ENCODE data around the gene IL19. TPM values are rescaled to one million over a fixed set of nuclear protein-coding genes. Genes with fewer than 3 reads are reported as not detected.

IL19 gene
- polyA plus RNA-seq, 1 of the 3 experiments (the other 2 are of a cell fraction): not detected

GRCh38 chr1:206839006-206839560 lies 68.5 kb downstream of the IL19 start:
- Histone ChIP-seq H2AFZ (ENCODE audit: low read depth) (no peak overlapping the region), H4K20me1 (ENCODE audit: insufficient read depth) (no peaks in the 10 kb centered on the region), H3K9ac (no peak overlapping the region), H3K4me3 (ENCODE audit: low read depth in 2 of 2, low read length in 1 of 2) (no peak overlapping the region), H3K9me2 (no peaks in the 10 kb centered on the region), H3K79me2 (ENCODE audit: insufficient read depth) (no peaks in the 10 kb centered on the region), H3K27me3 (ENCODE audit: insufficient read depth) (no peaks in the 10 kb centered on the region), H3K4me2 (no peak overlapping the region), H3K9me3 (no peaks in the 10 kb centered on the region), H3F3A (replicated peaks; ENCODE audit: insufficient read depth) (no peaks in the 10 kb centered on the region), H3K36me3 (replicated peaks in 1 of 2; ENCODE audit: control insufficient read depth in 1 of 2, insufficient read depth in 2 of 2, low read length in 1 of 2) (no peaks in the 10 kb centered on the region), H3K4me1 (ENCODE audit: control insufficient read depth in 1 of 2, insufficient read depth in 2 of 2, low read depth in 1 of 2, low read length in 1 of 2) (peaks cover 0 to 4% of the 10 kb centered on the region in 2 experiments; a peak in 1 of 4 replicates), H3K27ac (ENCODE audit: low read depth in 2 of 2, low read length in 1 of 2) (no peak overlapping the region)
- ChIA-PET CTCF (interaction anchor here (1.5 to 2.2 kb wide), 2 partner anchors 26 to 104 kb away, joined by 3 to 5 read pairs; partner anchors contain the start of gene IL20), POLR2A (no interaction called here)
- DNase-seq: no peak
- no peak for TF ChIP-seq RXRA (IDR thresholded peaks at IDR 0.05; ENCODE audit: borderline replicate concordance, low read depth)
- 74% methylated on average over 4 of the region's 4 CpGs for WGBS (ENCODE audit: low lambda C conversion rate)

GRCh38 chr1:206839857-206840256 lies 69.3 kb downstream of the IL19 start:
- no peaks in the 10 kb centered on the region for H3K36me3 ChIP-seq (replicated peaks in 1 of 2; ENCODE audit: control insufficient read depth in 1 of 2, insufficient read depth in 2 of 2, low read length in 1 of 2)
- no peaks in the 10 kb centered on the region for H4K20me1 ChIP-seq (ENCODE audit: insufficient read depth)
- no peak overlapping the region for H3K27ac ChIP-seq (ENCODE audit: low read depth in 2 of 2, low read length in 1 of 2)
- no peaks in the 10 kb centered on the region for H3K9me3 ChIP-seq
- H3K9me2 ChIP-seq: no peaks in the 10 kb centered on the region
- TF ChIP-seq USF2 (IDR thresholded peaks at IDR 0.05; ENCODE audit: borderline replicate concordance, low read depth, low read length) (no peak), FOSL2 (IDR thresholded peaks at IDR 0.05; ENCODE audit: borderline replicate concordance, low read depth) (peak; percentile 73; the same call in 1 of the 2 replicates), MAX (IDR thresholded peaks at IDR 0.05; ENCODE audit: low read depth) (0 out of 2 replicates have a peak, but pooled peaks have one; percentile 19), TCF12 (IDR thresholded peaks at IDR 0.05) (peak; percentile 71), IRF3 (IDR thresholded peaks at IDR 0.05; ENCODE audit: low read depth, low read length) (no peak), NFIC (IDR thresholded peaks at IDR 0.05; ENCODE audit: borderline replicate concordance) (peak; percentile 37; the same call in 1 of the 2 replicates), TEAD4 (IDR thresholded peaks at IDR 0.05; ENCODE audit: borderline replicate concordance, insufficient read depth) (0 out of 2 replicates have a peak, but pooled peaks have one; percentile 33)
- no peak overlapping the region for H3K9ac ChIP-seq
- 49% methylated on average over 7 of the region's 7 CpGs for WGBS (ENCODE audit: low lambda C conversion rate)
- H3K27me3 ChIP-seq (ENCODE audit: insufficient read depth): no peaks in the 10 kb centered on the region
- no peak overlapping the region for H3K4me3 ChIP-seq (ENCODE audit: low read depth in 2 of 2, low read length in 1 of 2)
- peak overlapping the region; percentile 32 for H3K4me2 ChIP-seq
- POLR2A ChIA-PET: no interaction called here
- CTCF ChIA-PET: no interaction called here
- H3K79me2 ChIP-seq (ENCODE audit: insufficient read depth): no peaks in the 10 kb centered on the region
- peaks cover 0 to 4% of the 10 kb centered on the region in 2 experiments; a peak in 1 of 4 replicates for H3K4me1 ChIP-seq (ENCODE audit: control insufficient read depth in 1 of 2, insufficient read depth in 2 of 2, low read depth in 1 of 2, low read length in 1 of 2)
- H2AFZ ChIP-seq (ENCODE audit: low read depth): peak overlapping the region; percentile 73; the same call in 1 of the 2 replicates
- no peak for DNase-seq
- H3F3A ChIP-seq (replicated peaks; ENCODE audit: insufficient read depth): no peaks in the 10 kb centered on the region
